OCI-LY7 (cell line): ENCODE results near the gene PARD3. TPM values are rescaled to one million over a fixed set of nuclear protein-coding genes. Genes with fewer than 3 reads are reported as not detected.

Source experiments
- BruUV-seq: library from RNA; stranded (reverse); fragments of 400-500 nt; replicated peaks from 2 replicates; lab custom pipeline; 2021; lab: Mats Ljungman, UMichigan
- CTCF ChIA-PET: fragments of 300-600 bp; sonication (Branson Sonifier 250); formaldehyde crosslinking; loops from one replicate; lab custom pipeline; 2022; ENCODE audit warnings: antibody characterized with exemption; ENCODE audit not compliant: unreplicated experiment; lab: Charles Lee
- POLR2A ChIA-PET: fragments of 300-600 bp; sonication (Branson Sonifier 250); formaldehyde crosslinking; loops from one replicate; lab custom pipeline; 2022; ENCODE audit warnings: antibody characterized with exemption; lab: Charles Lee
- DNase-seq: peaks from one replicate; pipeline ENCODE4 v3.0.0-alpha.2; 2015; ENCODE audit warnings: low spot score
- H2AFZ ChIP-seq: fragments of 200-600 bp; sonication (generic), shearing (Covaris generic); 2 replicates; pipeline ENCODE4 v1.6.1; 2014; ENCODE audit warnings: mild to moderate bottlenecking, antibody characterized with exemption, low read length, moderate library complexity
- H3K27ac ChIP-seq: fragments of 200-600 bp; sonication (generic); 2 replicates; pipeline ENCODE4 v1.5.1; 2014; ENCODE audit warnings: mixed run types, low read depth, mild to moderate bottlenecking, moderate library complexity, low read length, inconsistent platforms; ENCODE audit not compliant: poor library complexity, severe bottlenecking
- H3K36me3 ChIP-seq: fragments of 200-600 bp; sonication (generic); 2 replicates; pipeline ENCODE4 v1.6.1; 2014; ENCODE audit warnings: mild to moderate bottlenecking, antibody characterized with exemption, low read length, moderate library complexity, mixed read lengths; ENCODE audit not compliant: insufficient read depth
- H3K4me1 ChIP-seq: fragments of 200-600 bp; sonication (generic); 2 replicates; pipeline ENCODE4 v1.5.1; 2014; ENCODE audit warnings: mild to moderate bottlenecking, low read length; ENCODE audit not compliant: insufficient read depth, poor library complexity, severe bottlenecking
- H3K4me2 ChIP-seq: fragments of 200-600 bp; sonication (generic); 2 replicates; pipeline ENCODE4 v1.6.1; 2014; ENCODE audit warnings: mild to moderate bottlenecking, low read length
- H3K4me3 ChIP-seq: fragments of 200-600 bp; sonication (generic); 2 replicates; pipeline ENCODE4 v1.5.1; 2014; ENCODE audit warnings: mild to moderate bottlenecking, low read depth, low read length; ENCODE audit not compliant: poor library complexity, severe bottlenecking
- H3K79me2 ChIP-seq: fragments of 200-600 bp; sonication (generic); 2 replicates; pipeline ENCODE4 v1.6.1; 2016; ENCODE audit warnings: low read depth, mild to moderate bottlenecking, low read length, moderate library complexity, mixed read lengths; ENCODE audit not compliant: insufficient read depth
- H3K9me2 ChIP-seq: fragments of 200-600 bp; sonication (generic); 2 replicates; pipeline ENCODE4 v1.6.1; 2016; ENCODE audit warnings: mild to moderate bottlenecking, low read length, mixed read lengths; ENCODE audit not compliant: insufficient read depth
- H3K9me3 ChIP-seq: fragments of 200-600 bp; sonication (generic); 2 replicates; pipeline ENCODE4 v1.6.1; 2014; ENCODE audit warnings: mild to moderate bottlenecking, mixed run types, low read length, mixed read lengths
- H4K20me1 ChIP-seq: fragments of 200-600 bp; sonication (generic); 2 replicates; pipeline ENCODE4 v1.6.1; 2014; ENCODE audit warnings: mild to moderate bottlenecking, antibody characterized with exemption, low read length, moderate library complexity, mixed read lengths; ENCODE audit not compliant: insufficient read depth
- CTCF ChIP-seq: fragments of 200-600 bp; sonication (generic); conservative IDR thresholded peaks from 2 replicates; pipeline ENCODE4 v1.5.1; 2014; ENCODE audit warnings: mild to moderate bottlenecking, antibody characterized with exemption, low read length, moderate library complexity, mixed read lengths
- EZH2phosphoT487 ChIP-seq: fragments of 200-600 bp; sonication (generic); IDR thresholded peaks from 2 replicates; pipeline ENCODE4 v1.6.1; 2018; ENCODE audit warnings: low read depth, borderline replicate concordance, mild to moderate bottlenecking, mixed run types, antibody characterized with exemption, low read length, moderate library complexity, mixed read lengths
- intact Hi-C: fragments of 100-400 bp; cut with micrococcal nuclease; formaldehyde crosslinking; loops from one replicate; pipeline ENCODE4 v1.10.0; 2022; ENCODE audit not compliant: unreplicated experiment
- total RNA-seq, 2 experiments: library from RNA; depleted of rRNA in 1 of 2; stranded (reverse); fragments of >200 nt in 1 of 2; shearing (Covaris generic) in 1 of 2; gene quantifications; 2 replicates each; pipeline ENCODE4 v1.2.3, GENCODE V29; 2014 to 2022

Gene PARD3
- total RNA-seq, 2 experiments from 2014 or later, result not detected

GRCh38 chr10:34262985-34263384 is 552.1 kb downstream of the PARD3 start:
- no TSS peak for BruUV-seq
- Histone ChIP-seq H3K9me3 (no peaks in the 10 kb centered on the region), H3K9me2 (no peaks in the 10 kb centered on the region), H3K4me3 (no peak overlapping the region), H3K4me1 (no peaks in the 10 kb centered on the region), H2AFZ (no peak overlapping the region), H3K79me2 (no peaks in the 10 kb centered on the region), H3K36me3 (no peaks in the 10 kb centered on the region), H3K27ac (no peak overlapping the region), H4K20me1 (no peaks in the 10 kb centered on the region), H3K4me2 (no peak overlapping the region)
- intact Hi-C loops, result no loop called here
- ChIA-PET POLR2A (no interaction called here), CTCF (no interaction called here)
- TF ChIP-seq EZH2phosphoT487, result no peak
- TF ChIP-seq CTCF, result no peak
- DNase-seq, result no peak

- Histone ChIP-seq H3K27ac (no peak overlapping the region), H2AFZ (no peak overlapping the region), H3K4me1 (no peaks in the 10 kb centered on the region), H3K4me2 (no peak overlapping the region), H4K20me1 (no peaks in the 10 kb centered on the region), H3K79me2 (no peaks in the 10 kb centered on the region), H3K4me3 (no peak overlapping the region), H3K36me3 (no peaks in the 10 kb centered on the region), H3K9me2 (no peaks in the 10 kb centered on the region), H3K9me3 (no peaks in the 10 kb centered on the region)
- no peak for DNase-seq
- no TSS peak for BruUV-seq
- POLR2A ChIA-PET, result no interaction called here
- no peak for TF ChIP-seq CTCF
- no peak for TF ChIP-seq EZH2phosphoT487
- intact Hi-C loops, result no loop called here
- CTCF ChIA-PET, result no interaction called here
These were observed 554.2 kb downstream of the PARD3 start for GRCh38 chr10:34260904-34261303.

- Histone ChIP-seq H3K9me2 (no peaks in the 10 kb centered on the region), H2AFZ (no peak overlapping the region), H3K36me3 (no peaks in the 10 kb centered on the region), H3K4me2 (no peak overlapping the region), H3K4me3 (no peak overlapping the region), H3K79me2 (no peaks in the 10 kb centered on the region), H3K4me1 (no peaks in the 10 kb centered on the region), H4K20me1 (no peaks in the 10 kb centered on the region), H3K27ac (no peak overlapping the region), H3K9me3 (no peaks in the 10 kb centered on the region)
- TF ChIP-seq EZH2phosphoT487 (no peak), CTCF (no peak)
- ChIA-PET CTCF (no interaction called here), POLR2A (no interaction called here)
- no TSS peak for BruUV-seq
- intact Hi-C loops, result no loop called here
- no peak for DNase-seq
These were observed 558.9 kb downstream of the PARD3 start for GRCh38 chr10:34256216-34256615.
